Ecto neural progenitor cell (in vitro differentiated cells): Measurements from ENCODE around the gene SLC24A4.

Experiments used
- DNase-seq: peaks from one replicate; pipeline ENCODE4 v3.0.0-alpha.2; 2018; ENCODE audit warnings: low spot score

Gene SLC24A4

DNA sequence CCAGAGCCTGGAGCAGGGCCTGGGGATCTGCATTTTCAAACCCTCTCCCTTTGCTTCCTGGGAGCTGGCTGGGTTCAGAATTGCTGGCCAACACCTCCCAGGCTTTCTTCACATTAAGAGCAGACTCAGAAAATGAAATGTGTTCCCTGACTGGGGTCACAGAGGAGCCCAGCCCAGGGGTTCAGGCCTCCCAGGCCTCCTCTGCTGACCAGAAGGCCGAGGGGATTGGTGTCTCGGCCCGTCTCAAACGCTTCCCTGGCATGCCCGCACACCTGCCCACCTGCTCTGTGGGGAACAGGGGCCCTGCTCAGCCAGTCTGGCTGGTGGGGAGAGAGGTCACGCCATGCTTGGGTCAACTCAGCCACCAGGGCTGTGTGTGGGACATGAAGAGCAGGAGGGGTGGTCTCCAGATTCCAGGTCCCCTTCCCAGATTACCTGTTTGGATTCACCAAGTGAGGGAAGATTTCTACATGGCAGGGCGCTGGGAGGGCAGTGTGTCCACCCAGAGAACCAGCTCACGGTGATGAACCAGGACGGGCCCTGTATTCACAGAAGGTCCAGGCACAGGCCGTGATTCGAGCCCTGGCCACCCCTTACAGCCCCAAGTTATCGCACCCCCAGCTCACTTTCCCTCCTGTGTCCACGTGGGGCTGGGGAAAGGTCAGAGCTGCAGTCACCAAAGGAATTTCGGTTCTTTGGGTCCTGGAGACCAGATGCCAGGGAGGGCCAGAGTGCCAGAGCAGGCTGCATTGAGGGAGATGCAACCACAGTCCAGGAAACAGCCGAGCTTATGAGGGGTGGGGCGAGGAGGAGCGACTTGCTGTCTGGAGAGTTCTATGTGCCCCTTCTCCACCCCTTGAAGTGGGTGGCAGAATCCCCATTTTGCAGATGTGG lies 135.4 kb downstream of the SLC24A4 start:
- DNase-seq: peak; percentile 34

DNA sequence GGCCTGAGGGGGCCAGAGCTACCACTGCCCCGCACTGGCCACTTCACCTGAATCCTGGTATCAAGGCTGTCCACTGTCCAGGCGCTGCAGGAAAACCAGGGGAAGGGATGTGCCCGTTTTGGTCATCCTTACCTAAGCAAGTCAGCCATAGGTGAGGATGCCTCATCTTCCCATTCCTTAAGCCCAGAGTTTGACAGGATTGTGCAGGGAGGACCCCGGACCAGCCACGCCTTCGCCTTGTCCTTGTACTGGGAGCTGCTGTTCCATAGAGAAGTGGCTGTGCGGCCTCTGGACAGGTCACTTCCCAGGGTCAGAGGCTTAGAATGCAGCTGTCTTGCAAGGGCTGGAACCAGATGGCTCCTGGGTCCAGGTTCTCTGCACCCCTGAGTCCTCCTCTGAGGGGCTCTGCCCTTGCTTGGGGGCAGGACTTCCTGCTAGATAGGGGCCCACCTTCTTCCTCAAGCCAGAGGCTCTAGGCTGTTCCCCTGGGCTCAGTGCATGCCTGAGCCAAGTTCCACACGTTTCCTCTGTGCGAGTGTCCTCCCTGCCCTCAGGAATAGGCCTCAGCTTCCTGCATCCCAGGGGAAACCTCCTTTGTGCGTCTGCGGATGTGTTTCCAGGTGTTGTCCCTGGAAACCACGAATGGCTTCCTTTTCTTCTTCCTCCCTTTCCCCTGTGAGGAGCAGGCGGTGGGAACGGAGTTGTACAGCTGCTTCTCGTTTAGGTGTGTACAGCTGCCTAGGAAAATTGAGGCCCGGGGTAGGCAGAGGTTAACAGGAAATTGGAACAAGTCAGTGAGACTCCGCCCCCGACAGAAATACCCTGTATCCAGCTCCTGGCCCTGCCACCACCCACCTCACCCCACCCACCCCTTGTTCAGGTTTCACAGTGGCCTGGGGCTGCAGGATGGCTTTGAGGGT lies 136.3 kb downstream of the SLC24A4 start:
- peak; percentile 42 for DNase-seq

DNA sequence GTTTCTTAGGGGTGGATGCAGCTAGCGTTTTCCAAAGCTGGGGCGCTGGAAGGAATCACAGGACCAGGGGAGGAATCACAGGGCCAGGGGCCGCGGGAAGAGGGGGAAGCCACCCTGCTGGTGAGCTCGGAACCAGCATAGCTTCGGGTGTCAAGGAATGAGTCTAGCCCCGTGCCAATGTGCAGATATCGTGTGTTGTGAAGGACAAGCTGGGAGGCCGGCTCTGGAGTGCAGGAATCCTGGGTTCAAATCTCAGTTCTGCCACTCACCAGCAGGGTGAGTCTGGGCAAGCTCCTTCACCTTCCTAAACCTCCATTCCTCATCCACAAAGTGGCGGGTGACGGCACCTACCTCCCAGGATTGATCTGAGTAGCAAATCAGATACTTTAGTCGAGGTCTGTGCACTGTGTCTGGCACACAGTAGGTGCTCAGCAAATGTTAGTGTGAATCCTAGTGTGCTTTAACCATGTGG lies 137.0 kb downstream of the SLC24A4 start:
- peak; percentile 41 for DNase-seq

DNA sequence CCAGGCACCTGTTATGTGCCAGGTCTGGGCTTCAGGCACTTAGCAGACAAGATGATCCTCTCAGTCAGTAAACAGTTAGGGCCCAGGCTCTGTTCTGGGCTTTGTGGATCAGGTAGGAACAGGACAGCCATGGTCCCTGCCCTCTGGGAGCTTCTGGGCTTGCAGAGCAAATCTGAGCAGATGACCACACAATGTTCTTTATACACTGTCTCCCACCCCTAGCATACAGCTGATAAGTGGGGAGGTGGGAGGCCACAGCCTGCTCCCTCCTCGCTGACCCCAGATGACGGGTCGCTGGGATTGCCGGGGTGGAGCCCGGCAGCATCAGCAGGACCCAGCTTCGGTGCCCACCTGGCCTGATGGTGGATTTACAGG lies 137.6 kb downstream of the SLC24A4 start:
- DNase-seq: peak; percentile 15

DNA sequence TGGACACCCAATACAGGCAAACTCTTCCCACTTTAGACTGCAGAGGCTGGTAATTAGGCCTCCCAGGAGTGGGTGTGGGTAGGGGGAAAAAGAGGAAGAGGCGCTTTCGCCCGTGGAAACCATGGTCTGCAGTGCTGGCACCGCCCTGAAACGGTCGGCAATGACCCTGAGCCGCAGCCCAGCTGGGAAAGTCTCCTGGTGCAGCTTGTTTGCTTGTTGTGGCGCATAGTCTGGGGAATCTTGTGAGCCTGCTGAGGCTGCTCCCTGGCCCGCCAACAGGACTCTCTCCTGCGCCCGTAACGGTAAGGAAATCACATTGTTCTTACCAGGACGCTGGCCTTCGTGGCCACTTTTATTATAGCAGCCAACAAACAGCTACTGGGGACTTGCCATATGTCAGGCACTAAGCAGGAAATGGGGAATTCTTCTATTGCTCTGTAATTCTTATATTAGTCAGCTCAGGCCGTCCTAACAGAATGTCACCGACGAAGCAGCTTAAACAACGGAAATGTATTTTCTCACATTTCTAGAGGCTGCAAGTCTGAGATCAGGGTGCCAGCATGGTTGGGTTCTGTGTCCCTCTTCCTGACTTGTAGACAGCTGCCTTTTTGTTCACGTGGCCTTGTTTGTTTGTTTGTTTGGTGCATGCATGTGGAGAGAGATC lies 138.1 kb downstream of the SLC24A4 start:
- peak; percentile 39 for DNase-seq

DNA sequence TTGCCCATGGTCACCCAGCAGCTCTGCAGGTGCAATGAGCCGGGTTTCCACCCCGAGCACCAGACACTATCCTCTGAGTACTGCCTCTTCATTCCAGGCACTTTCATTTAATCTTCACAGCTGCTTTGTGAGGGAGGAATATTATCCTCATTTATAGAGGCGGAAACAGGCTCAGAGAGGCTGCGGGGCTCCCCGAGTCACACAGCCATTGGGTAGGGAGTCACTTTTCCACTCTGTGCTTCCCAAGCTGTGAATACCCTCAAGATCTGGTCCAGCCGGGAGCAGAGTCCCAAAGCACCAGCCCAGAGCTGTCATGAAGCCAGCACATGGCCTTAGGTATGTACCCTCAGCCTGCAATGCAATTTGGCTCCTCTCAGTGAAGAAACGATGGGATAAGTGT lies 138.9 kb downstream of the SLC24A4 start:
- DNase-seq: peak; percentile 29

DNA sequence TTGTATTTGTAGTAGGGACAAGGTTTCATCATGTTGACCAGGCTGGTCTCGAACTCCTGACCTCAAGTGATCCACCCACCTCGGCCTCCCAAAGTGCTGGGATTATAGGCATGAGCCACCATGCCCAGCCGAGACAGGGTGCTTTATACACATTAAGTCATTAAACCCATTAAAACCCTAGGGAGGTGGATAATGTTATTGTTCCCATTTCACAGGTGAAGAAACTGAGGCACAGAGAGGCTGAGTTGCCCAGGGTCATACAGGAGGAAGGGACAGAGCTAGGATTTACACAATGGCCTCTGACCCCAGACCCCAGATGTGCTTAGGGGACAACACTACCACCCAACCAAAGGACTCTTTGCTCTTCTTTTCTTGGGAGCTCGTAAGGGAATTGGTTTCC lies 139.6 kb downstream of the SLC24A4 start:
- peak; percentile 13 for DNase-seq

DNA sequence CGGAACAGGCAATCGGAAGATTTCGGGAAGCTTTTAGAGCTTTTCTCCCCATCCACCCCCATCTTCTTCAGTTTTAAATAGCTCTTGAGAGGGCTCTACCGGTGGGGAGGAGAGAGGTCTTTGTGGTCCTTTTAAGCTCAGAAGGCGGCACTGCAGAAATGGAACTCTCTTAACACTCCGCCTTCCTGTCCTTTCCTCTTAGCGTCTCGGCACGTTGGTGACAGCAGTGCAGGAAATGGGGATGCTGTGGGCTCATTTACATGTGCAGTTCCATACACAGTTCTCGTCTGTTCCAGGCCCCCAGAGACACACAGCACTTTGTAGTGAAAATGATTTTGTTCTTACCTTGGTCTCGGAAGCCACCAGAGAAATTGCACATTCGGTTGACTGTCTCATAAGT lies 140.2 kb downstream of the SLC24A4 start:
- peak; percentile 28 for DNase-seq

DNA sequence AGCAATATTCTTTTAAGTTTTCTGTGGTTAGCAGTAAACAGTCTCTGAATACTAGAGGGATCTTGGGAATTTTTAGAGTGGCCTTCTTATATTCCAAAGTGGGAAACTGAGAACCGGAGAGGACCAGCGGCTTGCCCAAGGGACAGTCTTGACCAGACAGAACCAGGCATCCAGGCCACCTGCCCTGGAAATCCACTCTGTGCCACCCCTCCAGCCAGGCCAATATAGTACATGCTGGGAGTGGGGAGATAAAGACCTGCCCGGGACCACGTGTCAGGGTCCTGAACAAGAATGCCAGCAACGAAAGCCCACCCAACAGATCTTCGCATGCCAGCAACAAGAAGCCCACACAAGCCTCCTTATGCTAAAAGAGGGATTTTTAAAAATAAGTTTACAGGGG lies 141.2 kb downstream of the SLC24A4 start:
- DNase-seq: peak; percentile 24

DNA sequence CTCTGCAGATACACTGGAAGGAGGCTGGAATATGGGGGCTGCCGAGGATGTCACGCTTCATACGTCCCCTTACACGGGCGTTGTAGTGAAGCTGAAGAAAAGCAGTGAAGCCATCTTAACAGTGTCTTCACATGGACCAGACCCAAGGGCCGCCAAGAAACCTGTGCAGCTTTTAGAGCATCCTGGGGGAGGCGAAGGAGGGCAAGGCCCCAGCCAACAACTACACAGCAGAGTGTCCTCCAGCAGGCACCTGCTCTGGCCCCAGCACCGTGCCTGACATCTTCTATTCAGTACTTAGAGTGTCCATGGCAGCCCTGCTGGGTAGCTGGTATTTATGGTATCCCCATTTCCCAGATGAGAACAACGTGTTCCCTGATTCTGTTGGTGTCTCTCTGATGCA lies 141.8 kb downstream of the SLC24A4 start:
- DNase-seq: peak; percentile 7

DNA sequence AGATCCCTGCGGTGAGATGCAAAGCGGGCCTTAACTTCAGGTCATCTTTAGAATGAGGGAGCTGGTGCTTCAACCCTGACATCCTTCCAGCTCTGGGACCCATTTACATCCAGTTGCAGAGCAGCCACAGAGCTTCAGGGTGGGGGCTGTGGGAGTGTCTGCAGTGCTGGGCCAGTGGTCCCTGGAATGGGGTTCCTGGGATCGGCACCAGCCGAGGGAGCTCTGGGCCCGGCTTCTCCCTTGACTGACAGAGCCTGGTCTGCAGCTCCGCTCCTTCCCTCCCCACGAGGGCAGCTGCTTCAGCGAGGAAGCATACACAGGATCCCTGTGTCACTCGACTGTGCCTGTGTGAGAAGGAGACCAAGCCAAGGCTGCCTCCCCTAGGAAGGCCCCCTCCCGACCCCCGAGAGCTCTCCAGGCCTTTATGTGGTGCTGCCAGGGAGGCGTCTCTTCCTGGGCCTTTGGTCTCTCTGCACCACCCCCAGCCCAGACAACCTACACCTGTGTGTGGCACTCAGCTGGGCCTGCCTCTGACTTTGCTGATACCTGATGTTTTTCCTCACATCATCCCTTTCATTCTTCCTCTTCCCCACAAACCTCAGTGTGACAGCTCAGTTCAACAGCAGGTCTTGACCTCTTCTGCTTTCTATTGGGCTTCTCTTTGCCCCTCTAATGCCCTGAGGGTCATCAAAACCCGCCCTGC lies 142.5 kb downstream of the SLC24A4 start:
- DNase-seq: peak; percentile 31

DNA sequence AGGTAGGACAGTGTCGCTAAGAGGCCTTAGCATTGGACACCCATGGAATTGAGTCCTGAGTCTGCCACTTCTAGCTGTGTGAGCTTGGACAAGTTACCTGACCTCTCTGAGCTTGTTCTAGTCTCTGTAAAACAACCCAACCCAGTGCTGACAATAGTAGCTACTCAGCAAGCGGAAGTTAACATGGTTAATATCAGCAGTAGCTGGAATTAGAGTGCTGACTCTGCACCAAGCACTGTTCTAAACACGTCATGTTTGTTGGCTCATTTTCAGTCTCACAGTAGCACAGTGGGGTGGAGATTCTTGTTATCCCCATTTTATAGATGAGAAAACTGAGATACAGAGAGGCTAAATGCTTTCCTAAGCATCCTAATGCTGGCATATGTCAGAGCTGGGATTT lies 143.1 kb downstream of the SLC24A4 start:
- DNase-seq: no peak

DNA sequence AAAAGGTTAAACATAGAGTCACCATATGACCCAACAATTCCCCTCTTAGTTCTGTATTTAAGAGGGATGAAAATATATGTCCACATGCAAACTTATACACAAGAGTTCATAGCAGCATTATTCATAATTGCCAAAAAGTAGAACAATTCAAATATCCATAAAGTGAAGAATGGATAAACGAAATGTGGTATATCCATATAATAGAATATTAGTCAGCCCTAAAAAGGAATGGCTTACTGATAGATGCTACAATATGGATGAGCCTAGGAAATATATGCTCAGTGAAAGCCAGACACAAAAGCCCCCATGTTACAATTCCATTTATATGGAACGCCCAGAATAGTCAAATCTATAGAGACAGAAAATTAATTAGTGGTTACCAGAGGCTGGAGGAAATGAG lies 146.6 kb downstream of the SLC24A4 start:
- no peak for DNase-seq

DNA sequence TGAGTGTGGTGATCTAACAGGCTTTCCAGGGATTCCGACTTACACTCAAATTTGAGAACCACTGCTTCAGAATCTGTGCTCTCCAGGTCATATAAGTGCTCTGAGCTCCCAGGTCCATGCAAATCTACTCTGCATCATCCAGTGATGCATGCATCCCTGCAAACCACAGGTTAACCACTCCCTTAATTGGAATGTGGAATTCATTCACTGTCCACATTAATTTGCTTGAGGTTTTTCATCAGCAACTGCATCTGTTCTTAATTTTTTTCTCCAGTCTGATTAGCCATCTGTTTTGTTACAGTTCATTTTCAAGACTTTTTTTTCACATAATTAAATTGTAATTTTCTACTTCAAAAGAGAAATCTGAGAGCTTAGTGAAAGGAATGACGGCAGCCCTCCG lies 147.2 kb downstream of the SLC24A4 start:
- peak; percentile 5 for DNase-seq

DNA sequence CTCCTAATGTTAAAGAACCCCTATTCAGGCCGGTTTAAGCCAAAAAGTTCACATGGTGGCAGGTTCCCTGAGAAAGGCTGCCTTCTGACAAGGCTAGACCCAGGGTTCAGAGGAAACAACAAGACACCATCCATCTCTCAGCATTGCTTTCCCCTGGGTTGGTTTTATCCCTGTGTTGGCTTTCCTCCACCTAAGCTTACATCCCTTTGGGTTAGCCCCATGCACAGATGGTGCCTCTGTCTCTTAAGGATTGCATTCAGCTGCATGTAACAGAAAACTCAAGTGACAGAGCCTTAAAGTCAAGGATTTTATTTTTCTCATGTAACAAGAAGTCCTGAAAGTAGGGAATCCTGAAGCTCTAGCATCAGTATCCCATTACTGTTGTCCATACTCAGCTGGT lies 147.8 kb downstream of the SLC24A4 start:
- DNase-seq: no peak

DNA sequence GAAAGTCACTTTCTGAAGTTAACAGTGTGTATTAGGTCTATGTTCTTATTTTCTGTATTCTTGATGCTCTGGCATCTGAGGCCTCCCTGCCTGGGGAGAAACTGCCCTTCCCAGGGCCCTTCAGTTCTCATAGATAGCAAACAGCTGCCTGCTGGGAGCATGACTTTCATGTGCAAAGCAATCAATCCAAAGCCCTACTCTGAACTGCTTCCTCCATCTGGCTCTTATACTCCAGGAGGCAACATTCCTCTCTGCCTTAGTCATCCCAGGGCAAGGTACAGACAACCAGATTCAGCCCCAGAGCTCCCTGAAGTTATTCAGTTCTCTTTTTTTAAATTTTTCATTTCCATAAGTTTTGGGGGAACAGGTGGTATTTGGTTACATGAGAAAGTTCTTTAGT lies 149.0 kb downstream of the SLC24A4 start:
- peak; percentile 44 for DNase-seq

DNA sequence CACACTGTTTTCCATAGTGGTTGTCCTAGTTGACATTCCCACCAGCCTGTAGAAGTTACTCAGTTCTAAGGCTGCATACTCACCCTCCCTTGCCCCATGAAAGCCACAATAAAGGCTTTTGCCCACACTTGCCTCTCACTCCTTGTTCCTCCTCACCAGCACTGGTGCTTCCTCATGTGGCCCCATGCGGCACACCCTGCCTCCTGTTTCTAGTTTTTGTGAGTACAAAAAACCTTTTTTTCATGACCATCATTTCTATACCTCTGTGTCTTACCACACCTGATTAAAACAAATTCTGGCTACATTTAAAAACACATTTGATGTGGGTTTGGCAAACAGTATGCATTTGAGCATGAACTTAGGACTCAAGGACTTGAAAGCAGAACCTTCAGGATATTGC lies 149.9 kb downstream of the SLC24A4 start:
- peak; percentile 10 for DNase-seq

DNA sequence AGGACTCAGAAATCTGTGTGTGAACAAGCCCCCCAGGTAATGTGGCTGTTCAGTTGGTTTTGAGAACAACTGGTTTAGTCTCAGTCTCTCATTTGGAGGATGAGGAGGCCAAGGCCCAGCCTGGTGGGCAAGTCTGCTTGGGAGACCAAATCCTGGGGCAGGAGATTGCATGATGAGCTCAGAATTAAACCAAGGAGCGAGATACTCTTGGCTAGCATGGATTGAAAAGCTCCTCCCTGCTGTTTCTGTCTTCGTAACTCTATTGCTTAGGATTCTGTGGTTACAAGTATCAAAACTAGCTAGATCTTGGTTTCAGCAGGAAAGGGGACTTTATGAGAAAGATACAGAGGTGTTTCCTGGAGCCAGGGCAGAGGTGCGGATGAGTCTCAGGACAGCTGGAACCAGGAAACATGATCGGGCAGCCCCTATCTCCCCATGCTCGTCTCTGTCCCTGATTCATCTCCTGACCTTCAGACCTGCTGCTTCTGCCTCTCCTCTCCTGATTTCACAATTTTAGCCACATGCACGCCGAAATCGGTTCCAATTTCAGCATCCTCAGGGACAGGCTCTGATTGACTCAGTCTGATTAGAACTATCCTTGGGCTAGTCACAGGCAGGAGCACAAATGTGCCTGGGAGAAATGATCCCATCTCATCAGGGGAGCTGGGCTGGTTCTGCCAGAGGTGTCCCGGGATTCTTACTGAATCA lies 150.4 kb downstream of the SLC24A4 start:
- DNase-seq: peak; percentile 41

DNA sequence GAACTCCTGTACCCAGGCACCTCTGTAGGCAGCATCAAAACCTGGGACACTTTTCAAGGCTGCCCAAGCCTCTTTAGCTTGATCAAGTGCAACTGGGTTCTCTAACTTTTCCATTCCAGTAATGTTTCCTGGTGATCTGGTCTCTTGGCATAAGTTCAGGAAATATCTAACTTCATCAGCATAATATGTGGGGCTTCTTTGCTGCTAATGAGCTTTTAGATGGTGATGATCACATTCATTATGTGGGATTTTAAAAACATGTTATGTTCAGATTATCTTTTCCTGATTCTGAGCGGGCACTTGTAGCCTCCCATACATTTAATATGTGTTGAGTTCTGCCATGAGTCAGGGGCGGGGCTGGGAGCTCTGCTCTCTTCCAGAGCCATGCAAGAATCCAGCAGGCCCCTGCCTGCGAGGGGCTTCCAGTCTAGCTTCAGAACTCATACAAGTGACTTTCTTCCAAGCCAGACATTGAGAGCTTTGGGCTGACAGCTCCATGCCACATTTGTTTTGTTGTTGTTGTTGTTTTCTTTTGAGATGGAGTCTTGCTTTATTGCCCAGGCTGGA lies 151.1 kb downstream of the SLC24A4 start:
- DNase-seq: peak; percentile 8

DNA sequence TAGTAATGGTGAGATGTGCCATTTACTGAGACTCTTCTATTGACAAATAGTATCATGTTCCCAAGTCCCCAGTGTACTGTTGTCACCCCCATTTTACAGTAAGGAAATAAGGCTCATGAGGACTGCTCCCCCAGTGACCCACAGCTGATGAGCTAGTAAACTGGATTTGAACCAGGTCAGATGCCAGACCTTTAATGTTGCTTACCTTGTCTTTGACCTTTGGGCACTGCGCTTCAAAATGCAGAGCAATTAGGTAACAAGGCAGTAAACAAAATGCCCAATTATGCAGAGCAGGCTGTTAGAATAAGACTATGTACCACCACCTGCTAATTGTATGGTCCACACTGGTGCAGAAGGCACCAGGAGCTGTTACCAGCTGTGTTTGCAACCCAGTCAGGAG lies 152.1 kb downstream of the SLC24A4 start:
- DNase-seq: no peak
